GM12872 (cell line): Measurements from ENCODE around the gene FAM110C.
A peak's percentile ranks its signal among the peaks of the same experiment; 100 is the strongest.

Source experiments
- CTCF ChIP-seq: IDR thresholded peaks from 3 replicates; pipeline ENCODE4 v1.5.1; 2011; ENCODE audit warnings: low read depth, mild to moderate bottlenecking, low read length, moderate library complexity; ENCODE audit not compliant: insufficient read depth

Gene FAM110C

GRCh38 chr2:24107-24506, 22.2 kb downstream of the FAM110C start:
- TF ChIP-seq CTCF, result no peak

GRCh38 chr2:23283-23682, 23.0 kb downstream of the FAM110C start:
- no peak for TF ChIP-seq CTCF

DNA sequence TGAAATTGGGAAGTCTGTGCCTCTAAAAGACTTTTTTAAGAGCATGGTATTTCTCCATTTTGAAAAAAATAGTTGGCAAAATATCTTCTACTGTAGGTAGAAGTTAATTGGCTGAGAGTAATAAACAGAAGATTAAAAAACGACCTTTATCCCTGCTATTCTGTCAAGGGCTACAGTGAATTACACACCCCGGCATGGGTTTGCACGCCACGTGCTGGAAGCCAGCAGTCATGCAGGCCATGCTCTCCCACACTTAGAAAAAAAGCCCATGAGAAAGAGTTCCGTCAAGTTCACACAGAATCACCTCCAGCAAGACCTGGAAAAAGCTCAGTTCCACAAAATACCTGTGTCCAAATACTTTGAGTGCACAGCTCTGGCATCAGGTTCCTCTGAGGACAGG, 26.8 kb downstream of the FAM110C start:
- no peak for TF ChIP-seq CTCF

DNA sequence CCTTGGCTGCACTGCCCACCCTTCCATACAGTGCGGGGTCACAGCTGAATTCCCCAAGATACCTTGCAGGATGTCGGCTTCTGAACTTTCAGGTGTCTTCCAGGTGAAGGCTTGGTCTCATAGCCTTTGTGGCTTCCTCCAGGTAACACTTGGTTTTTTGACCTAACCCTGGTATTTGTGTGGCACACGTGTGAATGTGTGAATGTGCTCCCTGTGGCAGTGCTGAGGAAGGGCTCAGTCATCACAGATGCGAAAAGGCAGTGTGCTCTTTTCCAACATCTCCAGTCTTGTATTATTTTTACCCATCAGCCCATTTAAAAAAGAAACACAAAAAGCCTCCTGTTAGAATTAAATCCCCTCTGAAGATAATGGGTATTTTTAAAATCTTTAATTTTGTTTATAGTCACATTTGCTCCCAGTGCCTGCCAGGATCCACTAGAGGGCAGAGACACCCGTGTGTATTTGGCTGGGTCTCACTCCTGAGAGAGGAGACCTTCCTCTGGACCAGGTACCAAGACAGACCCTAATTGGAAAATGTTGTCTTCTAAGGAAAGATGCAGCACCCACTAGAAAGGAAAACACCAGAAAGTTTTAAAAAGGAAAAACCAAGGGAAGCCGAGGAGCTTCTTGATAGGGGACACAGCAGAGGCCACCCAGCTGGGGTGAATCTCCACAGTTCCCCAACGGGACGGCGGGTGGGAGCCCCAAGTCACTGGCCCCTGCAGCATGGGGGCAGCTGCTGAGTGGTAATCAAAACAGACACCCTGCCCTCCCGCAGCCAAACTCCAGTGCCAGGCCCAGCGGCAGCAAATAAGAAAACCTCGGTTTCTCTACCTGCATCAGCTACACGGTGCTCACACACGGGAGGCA, 27.7 kb downstream of the FAM110C start:
- TF ChIP-seq CTCF, result peak; percentile 57

- peak; percentile 81 for TF ChIP-seq CTCF
Measured at GRCh38 chr2:11248-11941, 34.9 kb downstream of the FAM110C start.

DNA sequence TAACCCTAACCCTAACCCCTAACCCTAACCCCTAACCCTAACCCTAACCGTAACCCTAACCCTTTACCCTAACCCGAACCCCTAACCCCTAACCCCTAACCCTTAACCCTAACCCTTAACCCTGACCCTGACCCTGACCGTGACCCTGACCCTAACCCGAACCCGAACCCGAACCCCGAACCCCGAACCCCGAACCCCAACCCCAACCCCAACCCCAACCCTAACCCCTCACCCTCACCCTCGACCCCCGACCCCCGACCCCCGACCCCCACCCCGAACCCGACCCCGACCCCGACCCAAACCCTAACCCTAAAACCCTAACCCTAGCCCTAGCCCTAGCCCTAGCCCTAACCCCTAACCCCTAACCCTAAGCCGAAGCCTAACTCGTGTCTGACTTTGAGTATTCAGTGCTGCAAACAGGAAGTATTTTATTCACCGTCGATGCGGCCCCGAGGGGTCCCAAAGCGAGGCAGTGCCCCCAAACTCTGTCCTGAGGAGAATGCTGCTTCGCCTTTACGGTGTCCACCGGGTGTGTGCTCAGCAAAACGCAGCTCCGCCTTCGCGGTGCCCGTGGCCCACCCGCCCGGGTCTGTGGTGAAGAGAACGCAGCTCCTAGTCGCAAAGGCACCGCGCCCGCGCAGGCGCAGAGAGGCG, 36.0 kb downstream of the FAM110C start:
- TF ChIP-seq CTCF, result no peak
